Astrocyte (in vitro differentiated cells and primary cell): ENCODE data around the gene CDC16. TPM values are rescaled to one million over a fixed set of nuclear protein-coding genes. Genes with fewer than 3 reads are reported as not detected.
"Not testable (repeated sequence)": the region's sequence is repeated elsewhere in the genome, so short reads cannot be mapped to it uniquely, and the experiment has no call there.

Experiments
- DNase-seq: peaks from one replicate; pipeline ENCODE4 v3.0.0-alpha.2; 2010; ENCODE audit warnings: low read depth
- FAIRE-seq: peaks from 2 replicates; lab custom pipeline; 2011; peaks lifted over from hg19 to GRCh38; lab: Jason Lieb, UNC
- H2AFZ ChIP-seq: 2 replicates; pipeline ENCODE4 v1.6.0; 2012; ENCODE audit warnings: low read depth, low read length, inconsistent platforms
- H3K27ac ChIP-seq: 2 replicates; pipeline ENCODE4 v1.5.1; 2011; ENCODE audit warnings: low read depth, low read length, inconsistent platforms
- H3K27me3 ChIP-seq: 2 replicates; pipeline ENCODE4 v1.6.0; 2011; ENCODE audit warnings: low read length, inconsistent platforms; ENCODE audit not compliant: insufficient read depth
- H3K36me3 ChIP-seq: 2 replicates; pipeline ENCODE4 v1.5.1; 2011; ENCODE audit warnings: low read length, inconsistent platforms; ENCODE audit not compliant: insufficient read depth
- H3K4me1 ChIP-seq: 2 replicates; pipeline ENCODE4 v1.5.1; 2011; ENCODE audit warnings: low read length, inconsistent platforms; ENCODE audit not compliant: insufficient read depth
- H3K4me2 ChIP-seq: 2 replicates; pipeline ENCODE4 v1.6.0; 2012; ENCODE audit warnings: low read length, inconsistent platforms
- H3K4me3 ChIP-seq: 2 replicates; pipeline ENCODE4 v1.5.1; 2011; ENCODE audit warnings: low read depth, mild to moderate bottlenecking, low read length, inconsistent platforms; ENCODE audit not compliant: insufficient read depth
- H3K79me2 ChIP-seq: 2 replicates; pipeline ENCODE4 v1.6.0; 2012; ENCODE audit warnings: mild to moderate bottlenecking, low read length, inconsistent platforms; ENCODE audit not compliant: insufficient read depth
- H3K9ac ChIP-seq: 2 replicates; pipeline ENCODE4 v1.6.0; 2012; ENCODE audit warnings: mild to moderate bottlenecking, low read length, inconsistent platforms
- H3K9me3 ChIP-seq: 2 replicates; pipeline ENCODE4 v1.5.1; 2012; ENCODE audit warnings: low read depth, mild to moderate bottlenecking, low read length, inconsistent platforms; ENCODE audit not compliant: insufficient read depth
- H4K20me1 ChIP-seq: 2 replicates; pipeline ENCODE4 v1.6.0; 2012; ENCODE audit warnings: low read length, inconsistent platforms; ENCODE audit not compliant: insufficient read depth
- H3K27ac Mint-ChIP-seq: one replicate; pipeline ENCODE4 v1.8.0; 2021; ENCODE audit warnings: mild to moderate bottlenecking, mixed read lengths; ENCODE audit not compliant: unreplicated experiment
- H3K27me3 Mint-ChIP-seq: one replicate; pipeline ENCODE4 v1.8.0; 2021; ENCODE audit warnings: low read depth, mixed read lengths; ENCODE audit not compliant: unreplicated experiment
- H3K36me3 Mint-ChIP-seq: one replicate; pipeline ENCODE4 v1.8.0; 2021; ENCODE audit warnings: low read depth, mixed read lengths; ENCODE audit not compliant: unreplicated experiment
- H3K4me1 Mint-ChIP-seq: one replicate; pipeline ENCODE4 v1.8.0; 2021; ENCODE audit warnings: low read depth, mixed read lengths; ENCODE audit not compliant: unreplicated experiment
- H3K4me3 Mint-ChIP-seq: one replicate; pipeline ENCODE4 v1.8.0; 2021; ENCODE audit warnings: mild to moderate bottlenecking, moderate library complexity, mixed read lengths; ENCODE audit not compliant: unreplicated experiment
- H3K9me3 Mint-ChIP-seq: one replicate; pipeline ENCODE4 v1.8.0; 2021; ENCODE audit warnings: mild to moderate bottlenecking, mixed read lengths; ENCODE audit not compliant: unreplicated experiment
- CTCF ChIP-seq: IDR thresholded peaks from 2 replicates; pipeline ENCODE4 v1.5.1; 2011; ENCODE audit warnings: low read depth, mild to moderate bottlenecking, inconsistent platforms, low read length, moderate library complexity; ENCODE audit not compliant: insufficient read depth
- EZH2 ChIP-seq: IDR thresholded peaks from 2 replicates; pipeline ENCODE4 v1.6.1; 2012; ENCODE audit warnings: mild to moderate bottlenecking, low read length, inconsistent platforms; ENCODE audit not compliant: insufficient read depth
- total RNA-seq: library from RNA; stranded (reverse); gene quantifications from 2 replicates; pipeline ENCODE4 v1.2.1, GENCODE V29; 2021

The CDC16 gene
- total RNA-seq, 1 donor from 2014 or later: 77.0 TPM

- Histone ChIP-seq H3K9me3 (no peaks in the 10 kb centered on the region), H2AFZ (no peak overlapping the region), H3K27ac (no peak overlapping the region), H3K27me3 (peaks cover 6% of the 10 kb centered on the region), H3K4me1 (no peaks in the 10 kb centered on the region), H3K9ac (no peak overlapping the region), H3K36me3 (no peaks in the 10 kb centered on the region), H3K4me2 (no peak overlapping the region), H4K20me1 (no peaks in the 10 kb centered on the region), H3K79me2 (no peaks in the 10 kb centered on the region), H3K4me3 (no peak overlapping the region)
- FAIRE-seq: no peak
- Mint-ChIP-seq H3K4me3 (no peak overlapping the region), H3K36me3 (no peaks in the 10 kb centered on the region), H3K27me3 (peaks cover 10% of the 10 kb centered on the region), H3K4me1 (no peaks in the 10 kb centered on the region), H3K27ac (no peak overlapping the region), H3K9me3 (peaks cover 4% of the 10 kb centered on the region)
- TF ChIP-seq EZH2 (no peak), CTCF (no peak)
- no peak for DNase-seq
Observed at GRCh38 chr13:114194853-114195252, 39.8 kb upstream of the CDC16 start.

GRCh38 chr13:114196629-114197028 lies 38.1 kb upstream of the CDC16 start:
- Histone ChIP-seq H2AFZ (no peak overlapping the region), H4K20me1 (no peaks in the 10 kb centered on the region), H3K4me2 (no peak overlapping the region), H3K9me3 (no peaks in the 10 kb centered on the region), H3K36me3 (no peaks in the 10 kb centered on the region), H3K4me1 (no peaks in the 10 kb centered on the region), H3K27ac (no peak overlapping the region), H3K27me3 (peaks cover 6% of the 10 kb centered on the region), H3K79me2 (no peaks in the 10 kb centered on the region), H3K4me3 (no peak overlapping the region), H3K9ac (no peak overlapping the region)
- FAIRE-seq (no peak), DNase-seq (no peak)
- Mint-ChIP-seq H3K27me3 (peaks cover 12% of the 10 kb centered on the region), H3K9me3 (peaks cover 4% of the 10 kb centered on the region), H3K4me1 (no peaks in the 10 kb centered on the region), H3K4me3 (no peak overlapping the region), H3K27ac (no peak overlapping the region), H3K36me3 (no peaks in the 10 kb centered on the region)
- TF ChIP-seq EZH2 (no peak), CTCF (no peak)

- Histone ChIP-seq H3K9me3 (no peaks in the 10 kb centered on the region), H3K27me3 (peaks cover 6% of the 10 kb centered on the region), H3K27ac (no peak overlapping the region), H2AFZ (no peak overlapping the region), H3K79me2 (no peaks in the 10 kb centered on the region), H3K4me1 (no peaks in the 10 kb centered on the region), H3K4me2 (no peak overlapping the region), H3K36me3 (no peaks in the 10 kb centered on the region), H4K20me1 (no peaks in the 10 kb centered on the region), H3K9ac (no peak overlapping the region), H3K4me3 (no peak overlapping the region)
- FAIRE-seq (no peak), DNase-seq (no peak)
- H3K9me3 Mint-ChIP-seq: peaks cover 2% of the 10 kb centered on the region
- H3K27ac Mint-ChIP-seq: no peak overlapping the region
- H3K4me3 Mint-ChIP-seq: no peak overlapping the region
- no peak for TF ChIP-seq CTCF
- no peak for TF ChIP-seq EZH2
- H3K36me3 Mint-ChIP-seq: no peaks in the 10 kb centered on the region
- H3K27me3 Mint-ChIP-seq: peaks cover 23% of the 10 kb centered on the region
- H3K4me1 Mint-ChIP-seq: no peaks in the 10 kb centered on the region
Observed at GRCh38 chr13:114198556-114198955, 36.1 kb upstream of the CDC16 start.

GRCh38 chr13:114199526-114199925 lies 35.2 kb upstream of the CDC16 start:
- DNase-seq, H3K4me3 Mint-ChIP-seq, H3K4me1 ChIP-seq, H4K20me1 ChIP-seq, H3K27ac ChIP-seq, H3K4me1 Mint-ChIP-seq, H3K27ac Mint-ChIP-seq, H3K9ac ChIP-seq, H3K4me2 ChIP-seq, H2AFZ ChIP-seq, H3K9me3 Mint-ChIP-seq, FAIRE-seq, H3K9me3 ChIP-seq, H3K4me3 ChIP-seq, H3K36me3 Mint-ChIP-seq, H3K36me3 ChIP-seq, H3K27me3 ChIP-seq, H3K79me2 ChIP-seq: not testable (repeated sequence)
- H3K27me3 Mint-ChIP-seq: peaks cover 25% of the 10 kb centered on the region
